ENCODE data around the gene MRPS35. TPM values are rescaled to one million over a fixed set of nuclear protein-coding genes. Genes with fewer than 3 reads are reported as not detected.

The MRPS35 gene
- total RNA-seq, 1 donor = 55.7 TPM

GRCh38 chr12:27779920-27780611 is 69.4 kb downstream of the MRPS35 start, which contains the start of the genes KLHL42 and MANSC4:
KLHL42 (plus strand) TSS chr12:27780233; CDS start chr12:27780331, 98 bp downstream.
MANSC4 (minus strand) TSS chr12:27780236; CDS start chr12:27771276, 8,960 bp downstream.
- TF ChIP-seq, protein P1, sequence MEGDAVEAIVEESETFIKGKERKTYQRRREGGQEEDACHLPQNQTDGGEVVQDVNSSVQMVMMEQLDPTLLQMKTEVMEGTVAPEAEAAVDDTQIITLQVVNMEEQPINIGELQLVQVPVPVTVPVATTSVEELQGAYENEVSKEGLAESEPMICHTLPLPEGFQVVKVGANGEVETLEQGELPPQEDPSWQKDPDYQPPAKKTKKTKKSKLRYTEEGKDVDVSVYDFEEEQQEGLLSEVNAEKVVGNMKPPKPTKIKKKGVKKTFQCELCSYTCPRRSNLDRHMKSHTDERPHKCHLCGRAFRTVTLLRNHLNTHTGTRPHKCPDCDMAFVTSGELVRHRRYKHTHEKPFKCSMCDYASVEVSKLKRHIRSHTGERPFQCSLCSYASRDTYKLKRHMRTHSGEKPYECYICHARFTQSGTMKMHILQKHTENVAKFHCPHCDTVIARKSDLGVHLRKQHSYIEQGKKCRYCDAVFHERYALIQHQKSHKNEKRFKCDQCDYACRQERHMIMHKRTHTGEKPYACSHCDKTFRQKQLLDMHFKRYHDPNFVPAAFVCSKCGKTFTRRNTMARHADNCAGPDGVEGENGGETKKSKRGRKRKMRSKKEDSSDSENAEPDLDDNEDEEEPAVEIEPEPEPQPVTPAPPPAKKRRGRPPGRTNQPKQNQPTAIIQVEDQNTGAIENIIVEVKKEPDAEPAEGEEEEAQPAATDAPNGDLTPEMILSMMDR (IDR thresholded peaks at IDR 0.05; ENCODE audit: insufficient read depth, low read depth, low read length) = no peak
- DNase-seq (ENCODE audit: low read depth) = peak; percentile 76
- peak within 1 kb of the TSS; percentile 76 for H3K4me3 ChIP-seq (ENCODE audit: low read depth, low read length)

DNA sequence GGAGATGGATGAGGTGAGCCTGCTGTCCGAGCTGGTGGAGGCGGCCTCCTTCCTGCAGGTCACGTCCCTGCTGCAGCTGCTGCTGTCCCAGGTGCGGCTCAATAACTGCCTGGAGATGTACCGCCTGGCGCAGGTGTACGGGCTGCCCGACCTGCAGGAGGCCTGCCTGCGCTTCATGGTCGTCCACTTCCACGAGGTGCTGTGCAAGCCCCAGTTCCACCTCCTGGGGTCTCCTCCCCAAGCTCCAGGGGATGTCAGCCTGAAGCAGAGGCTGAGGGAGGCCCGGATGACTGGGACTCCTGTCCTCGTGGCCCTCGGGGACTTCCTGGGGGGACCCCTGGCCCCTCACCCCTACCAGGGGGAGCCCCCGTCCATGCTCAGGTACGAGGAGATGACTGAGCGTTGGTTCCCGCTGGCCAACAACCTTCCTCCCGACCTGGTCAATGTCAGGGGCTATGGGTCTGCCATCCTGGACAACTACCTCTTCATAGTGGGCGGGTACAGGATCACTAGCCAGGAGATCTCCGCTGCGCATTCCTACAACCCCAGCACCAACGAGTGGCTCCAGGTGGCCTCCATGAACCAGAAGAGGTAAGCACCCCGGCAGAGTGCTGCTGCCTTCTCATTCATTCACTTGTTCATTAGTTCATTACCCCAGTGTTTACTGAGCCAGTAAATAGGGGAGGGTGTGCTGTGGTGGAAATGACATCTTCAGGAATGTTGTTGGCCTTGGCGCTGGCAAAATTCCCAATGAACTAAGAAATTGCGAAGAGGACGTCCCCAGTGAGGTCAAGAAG is 70.2 kb downstream of the MRPS35 start:
- TF ChIP-seq, protein P1 (IDR thresholded peaks at IDR 0.05; ENCODE audit: insufficient read depth, low read depth, low read length) = no peak
- peak; percentile 64 for DNase-seq (ENCODE audit: low read depth)
- peak overlapping the region; percentile 76 for H3K4me3 ChIP-seq (ENCODE audit: low read depth, low read length)

DNA sequence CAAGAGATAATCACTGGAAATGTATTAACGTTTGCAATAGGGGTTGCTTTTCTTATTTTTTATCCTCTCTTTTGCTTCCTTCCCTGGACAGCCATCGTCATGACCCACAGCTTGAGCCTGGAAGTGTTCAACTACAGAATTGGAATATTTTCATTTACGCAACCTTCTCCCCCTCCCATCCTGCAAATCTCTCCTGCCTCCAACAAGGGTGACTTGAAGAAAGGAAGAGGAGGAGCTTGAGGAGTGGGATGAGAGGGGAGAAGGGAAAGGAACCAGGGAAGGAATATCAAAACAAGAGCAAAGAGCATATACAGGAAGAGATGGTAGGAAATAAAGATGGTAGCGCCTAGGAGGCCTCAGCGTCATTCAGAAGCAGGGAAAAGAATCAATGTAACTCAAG is 71.0 kb downstream of the MRPS35 start:
- peak; percentile 65 for DNase-seq (ENCODE audit: low read depth)
- TF ChIP-seq, protein P1 (IDR thresholded peaks at IDR 0.05; ENCODE audit: insufficient read depth, low read depth, low read length) = no peak
- H3K4me3 ChIP-seq (ENCODE audit: low read depth, low read length) = peak overlapping the region; percentile 76

- TF ChIP-seq, protein P1 (IDR thresholded peaks at IDR 0.05; ENCODE audit: insufficient read depth, low read depth, low read length) = no peak
- no peak for DNase-seq (ENCODE audit: low read depth)
- no peak overlapping the region for H3K4me3 ChIP-seq (ENCODE audit: low read depth, low read length)
Measured at GRCh38 chr12:27782481-27782880, 71.8 kb downstream of the MRPS35 start.

- H3K4me3 ChIP-seq (ENCODE audit: low read depth, low read length) = no peak overlapping the region
- DNase-seq (ENCODE audit: low read depth) = peak; percentile 73
- TF ChIP-seq, protein P1 (IDR thresholded peaks at IDR 0.05; ENCODE audit: insufficient read depth, low read depth, low read length) = no peak
Measured at GRCh38 chr12:27785882-27786570, 75.4 kb downstream of the MRPS35 start.

- TF ChIP-seq, protein P1 (IDR thresholded peaks at IDR 0.05; ENCODE audit: insufficient read depth, low read depth, low read length) = no peak
- no peak overlapping the region for H3K4me3 ChIP-seq (ENCODE audit: low read depth, low read length)
- peak; percentile 79 for DNase-seq (ENCODE audit: low read depth)
Measured at GRCh38 chr12:27787559-27787958, 76.9 kb downstream of the MRPS35 start.

All from fibroblast of villous mesenchyme (primary cell).